Endothelial cell of umbilical vein (primary cell): ENCODE results near the gene CHERP. TPM values are rescaled to one million over a fixed set of nuclear protein-coding genes. Genes with fewer than 3 reads are reported as not detected.

Experiments
- BruUV-seq: library from RNA; stranded (reverse); fragments of 400-500 nt; replicated peaks from 2 replicates; lab custom pipeline; 2021; lab: Mats Ljungman, UMichigan
- CTCF ChIA-PET: fragments of 300-600, 350-600 bp; sonication (Branson Sonifier 250); formaldehyde crosslinking; loops from one replicate; lab custom pipeline; 2021; ENCODE audit warnings: antibody characterized with exemption, inconsistent platforms; lab: Charles Lee
- POLR2A ChIA-PET: fragments of 300-600, 350-600 bp; sonication (Branson Sonifier 250); formaldehyde crosslinking; loops from one replicate; lab custom pipeline; 2021; ENCODE audit warnings: antibody characterized with exemption, inconsistent platforms; lab: Charles Lee
- DNase-seq: peaks from one replicate; pipeline ENCODE4 v3.0.0-alpha.2; 2011; ENCODE audit warnings: low read depth, low spot score
- FAIRE-seq: peaks from 2 replicates; lab custom pipeline; 2011; peaks lifted over from hg19 to GRCh38; lab: Jason Lieb, UNC
- H2AFZ ChIP-seq: 2 replicates; pipeline ENCODE4 v1.6.0; 2012; ENCODE audit warnings: low read depth, low read length, control low read depth, inconsistent platforms
- H3K27ac ChIP-seq: 2 replicates; pipeline ENCODE4 v1.5.1; 2011; ENCODE audit warnings: low read depth, mild to moderate bottlenecking, control low read depth, low read length, moderate library complexity; ENCODE audit not compliant: insufficient read depth
- H3K27me3 ChIP-seq, 2 experiments: 2 replicates each; pipeline versions ENCODE4 v1.6.0 to v1.6.1; 2011; ENCODE audit warnings: low read length in 2 of 2, mixed read lengths in 1 of 2; ENCODE audit not compliant: control insufficient read depth in 2 of 2, insufficient read depth in 2 of 2
- H3K36me3 ChIP-seq, 2 experiments: 2 replicates in 1 of 2; 3 replicates in 1 of 2; pipeline ENCODE4 v1.5.1; 2011; ENCODE audit warnings: low read length in 2 of 2, mild to moderate bottlenecking in 1 of 2, moderate library complexity in 1 of 2; ENCODE audit not compliant: control insufficient read depth in 2 of 2, insufficient read depth in 2 of 2; ENCODE audit errors: extremely low read depth in 1 of 2
- H3K4me1 ChIP-seq: 3 replicates; pipeline ENCODE4 v1.5.1; 2011; ENCODE audit warnings: mild to moderate bottlenecking, low read length; ENCODE audit not compliant: control insufficient read depth, insufficient read depth; ENCODE audit errors: extremely low read depth
- H3K4me2 ChIP-seq: 2 replicates; pipeline ENCODE4 v1.6.1; 2011; ENCODE audit warnings: low read length, control low read depth, mixed read lengths; ENCODE audit not compliant: insufficient read depth
- H3K4me3 ChIP-seq, 3 experiments: fragments of 200-600 bp in 1 of 3; sonication (generic), shearing (Covaris generic) in 1 of 3; replicated peaks in 1 of 3; 2 replicates each; pipeline ENCODE4 v1.5.1; 2011 to 2016; ENCODE audit warnings: control low read depth in 3 of 3, low read length in 3 of 3, mild to moderate bottlenecking in 2 of 3, inconsistent platforms in 1 of 3, low read depth in 1 of 3, moderate library complexity in 1 of 3; ENCODE audit not compliant: insufficient read depth in 1 of 3
- H3K79me2 ChIP-seq: 2 replicates; pipeline ENCODE4 v1.6.0; 2012; ENCODE audit warnings: low read length, inconsistent platforms; ENCODE audit not compliant: control insufficient read depth, insufficient read depth
- H3K9ac ChIP-seq: replicated peaks from 2 replicates; pipeline ENCODE3; 2011; ENCODE audit warnings: low read length, control low read depth; ENCODE audit not compliant: insufficient read depth; ENCODE audit errors: extremely low read depth
- H3K9me1 ChIP-seq: replicated peaks from 3 replicates; pipeline ENCODE4 v1.6.0; 2011; ENCODE audit warnings: mild to moderate bottlenecking, low read length; ENCODE audit not compliant: control insufficient read depth, insufficient read depth; ENCODE audit errors: extremely low read depth
- H3K9me3 ChIP-seq: replicated peaks from 2 replicates; pipeline ENCODE4 v1.5.1; 2012; ENCODE audit warnings: low read length, inconsistent platforms; ENCODE audit not compliant: control insufficient read depth, insufficient read depth
- H4K20me1 ChIP-seq: replicated peaks from 2 replicates; pipeline ENCODE3; 2011; ENCODE audit warnings: mild to moderate bottlenecking, low read length; ENCODE audit not compliant: control insufficient read depth, insufficient read depth; ENCODE audit errors: extremely low read depth
- EZH2 ChIP-seq: IDR thresholded peaks from 2 replicates; pipeline ENCODE4 v1.6.1; 2012; ENCODE audit warnings: borderline replicate concordance, low read depth, mild to moderate bottlenecking, moderate library complexity, low read length, inconsistent platforms; ENCODE audit not compliant: severe bottlenecking
- FOS ChIP-seq: IDR thresholded peaks from 2 replicates; pipeline ENCODE4 v1.6.1; 2011; ENCODE audit warnings: mild to moderate bottlenecking, low read length, moderate library complexity, borderline replicate concordance; ENCODE audit not compliant: insufficient read depth
- GATA2 ChIP-seq: IDR thresholded peaks from 2 replicates; pipeline ENCODE4 v1.7.0; 2011; ENCODE audit warnings: low read depth, mild to moderate bottlenecking, moderate library complexity, mixed read lengths, low read length; ENCODE audit not compliant: insufficient read length, insufficient read depth
- JUN ChIP-seq: IDR thresholded peaks from 2 replicates; pipeline ENCODE4 v1.6.1; 2011; ENCODE audit warnings: borderline replicate concordance, low read depth; ENCODE audit not compliant: insufficient read length, insufficient read depth
- MYC ChIP-seq: IDR thresholded peaks from one replicate; pipeline ENCODE4 v1.6.1; 2011; ENCODE audit warnings: mild to moderate bottlenecking, low read depth, low read length
- POLR2A ChIP-seq: IDR thresholded peaks from 2 replicates; pipeline ENCODE4 v1.6.1; 2012; ENCODE audit warnings: low read depth, mild to moderate bottlenecking, control low read depth, low read length
- POLR2AphosphoS5 ChIP-seq: IDR thresholded peaks from 2 replicates; pipeline ENCODE4 v1.6.1; 2012; ENCODE audit warnings: low read depth, mild to moderate bottlenecking, control low read depth, low read length, moderate library complexity; ENCODE audit not compliant: insufficient read depth
- dilution Hi-C: fragments of 300-500 bp; cut with MboI; formaldehyde crosslinking; loops from one replicate; pipeline ENCODE4 v1.15.0; 2019; ENCODE audit warnings: low sequenced_read_pairs; ENCODE audit not compliant: extremely low pct_ligation_motif_present
- intact Hi-C: fragments of 100-400 bp; cut with micrococcal nuclease; formaldehyde crosslinking; loops from one replicate; pipeline ENCODE4 v1.10.0; 2022
- polyA plus RNA-seq, 4 experiments: library from polyadenylated mRNA; depleted of rRNA in 3 of 4; stranded (reverse) in 3 of 4; unstranded in 1 of 4; fragments of >200 nt; gene quantifications; 2 replicates each; pipeline versions ENCODE4 v1.2.1 to v1.2.3, GENCODE V29; 2011 to 2012; ENCODE audit warnings: missing spikeins in 1 of 4
- total RNA-seq: library from RNA; stranded (reverse); gene quantifications from 2 replicates; pipeline ENCODE4 v1.2.3, GENCODE V29; 2021
- TF ChIP-seq, protein P1 (sequence below), 2 donors: IDR thresholded peaks; 1 replicate in 1 of 2; 2 replicates in 1 of 2; pipeline ENCODE4 v1.5.1; 2011; ENCODE audit warnings: low read length in 2 of 2, mild to moderate bottlenecking in 2 of 2, moderate library complexity in 2 of 2, control low read depth in 1 of 2, inconsistent platforms in 1 of 2, low read depth in 1 of 2; ENCODE audit not compliant: insufficient read depth in 1 of 2; ENCODE audit errors: extremely low read depth in 1 of 2
- TF ChIP-seq, protein P2 (sequence below): IDR thresholded peaks from 2 replicates; pipeline ENCODE4 v1.6.1; 2011; ENCODE audit not compliant: insufficient read depth, insufficient read length

CHERP gene
- total and polyA plus RNA-seq, 2 donors (not counting 3 experiments of a cell fraction or from before 2014, with no cell fraction given): 8.9 to 53.9 TPM

DNA sequence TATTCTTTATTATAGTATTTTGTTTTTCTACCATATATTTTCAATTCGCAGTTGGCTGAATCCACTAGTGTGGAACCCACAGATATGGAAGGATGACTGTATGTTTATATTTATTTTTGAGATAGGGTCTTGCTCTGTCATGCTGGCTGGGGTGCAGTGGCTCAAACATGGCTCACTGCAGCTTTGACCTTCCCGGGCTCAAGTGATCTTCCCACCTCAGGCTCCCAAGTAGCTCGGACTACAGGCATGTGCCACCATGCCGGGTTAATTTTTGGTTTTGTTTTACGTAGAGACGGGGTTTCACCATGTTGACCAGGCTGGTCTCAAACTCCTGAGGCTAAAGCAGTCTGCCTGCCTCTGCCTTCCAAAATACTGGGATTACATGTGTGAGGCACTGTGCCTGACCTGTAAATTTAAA, 20.4 kb upstream of the CHERP start:
- H3K9ac ChIP-seq: no peak overlapping the region
- H3K79me2 ChIP-seq: no peaks in the 10 kb centered on the region
- H3K27ac ChIP-seq: no peak overlapping the region
- no peak for TF ChIP-seq POLR2A
- no peak for TF ChIP-seq EZH2
- TF ChIP-seq JUN: no peak
- TF ChIP-seq FOS: no peak
- TF ChIP-seq GATA2: no peak
- TF ChIP-seq, protein P1, sequence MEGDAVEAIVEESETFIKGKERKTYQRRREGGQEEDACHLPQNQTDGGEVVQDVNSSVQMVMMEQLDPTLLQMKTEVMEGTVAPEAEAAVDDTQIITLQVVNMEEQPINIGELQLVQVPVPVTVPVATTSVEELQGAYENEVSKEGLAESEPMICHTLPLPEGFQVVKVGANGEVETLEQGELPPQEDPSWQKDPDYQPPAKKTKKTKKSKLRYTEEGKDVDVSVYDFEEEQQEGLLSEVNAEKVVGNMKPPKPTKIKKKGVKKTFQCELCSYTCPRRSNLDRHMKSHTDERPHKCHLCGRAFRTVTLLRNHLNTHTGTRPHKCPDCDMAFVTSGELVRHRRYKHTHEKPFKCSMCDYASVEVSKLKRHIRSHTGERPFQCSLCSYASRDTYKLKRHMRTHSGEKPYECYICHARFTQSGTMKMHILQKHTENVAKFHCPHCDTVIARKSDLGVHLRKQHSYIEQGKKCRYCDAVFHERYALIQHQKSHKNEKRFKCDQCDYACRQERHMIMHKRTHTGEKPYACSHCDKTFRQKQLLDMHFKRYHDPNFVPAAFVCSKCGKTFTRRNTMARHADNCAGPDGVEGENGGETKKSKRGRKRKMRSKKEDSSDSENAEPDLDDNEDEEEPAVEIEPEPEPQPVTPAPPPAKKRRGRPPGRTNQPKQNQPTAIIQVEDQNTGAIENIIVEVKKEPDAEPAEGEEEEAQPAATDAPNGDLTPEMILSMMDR (IDR thresholded peaks at IDR 0.05; ENCODE audit: extremely low read depth in 1 of 2, insufficient read depth in 1 of 2, low read depth in 1 of 2, low read length in 2 of 2): no peak
- TF ChIP-seq, protein P2, sequence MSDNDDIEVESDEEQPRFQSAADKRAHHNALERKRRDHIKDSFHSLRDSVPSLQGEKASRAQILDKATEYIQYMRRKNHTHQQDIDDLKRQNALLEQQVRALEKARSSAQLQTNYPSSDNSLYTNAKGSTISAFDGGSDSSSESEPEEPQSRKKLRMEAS: no peak
- no peak for TF ChIP-seq MYC
- no peak for TF ChIP-seq POLR2AphosphoS5
- dilution Hi-C loops (no loop called here), intact Hi-C loops (no loop called here)
- H3K27me3 ChIP-seq: no peaks in the 10 kb centered on the region
- no peaks in the 10 kb centered on the region for H3K9me3 ChIP-seq
- no peak overlapping the region for H3K4me2 ChIP-seq
- no TSS peak for BruUV-seq
- FAIRE-seq: no peak
- no peaks in the 10 kb centered on the region for H4K20me1 ChIP-seq
- peaks cover 18 to 22% of the 10 kb centered on the region in 2 experiments for H3K36me3 ChIP-seq
- peaks cover 9% of the 10 kb centered on the region for H3K4me1 ChIP-seq
- ChIA-PET CTCF (interaction anchor here (1.9 kb wide), 1 partner anchor 20 kb away, joined by 4 read pairs; no protein-coding TSS in a partner anchor), POLR2A (no interaction called here)
- no peak overlapping the region for H3K4me3 ChIP-seq
- H3K9me1 ChIP-seq: no peaks in the 10 kb centered on the region
- no peak overlapping the region for H2AFZ ChIP-seq
- DNase-seq: no peak
